ENCODE data around the gene S100PBP.

Gene S100PBP

GRCh38 chr1:32860566-32860965 lies 43.1 kb downstream of the S100PBP start:
- Histone ChIP-seq H3K4me2 (ENCODE audit: low read depth, low read length, poor library complexity, severe bottlenecking) (no peak overlapping the region), H3K36me3 (ENCODE audit: insufficient read depth, low read length) (peaks cover 59% of the 10 kb centered on the region; the same call in 1 of the 2 replicates), H4K20me1 (ENCODE audit: insufficient read depth, low read length, poor library complexity, severe bottlenecking) (no peaks in the 10 kb centered on the region)

DNA sequence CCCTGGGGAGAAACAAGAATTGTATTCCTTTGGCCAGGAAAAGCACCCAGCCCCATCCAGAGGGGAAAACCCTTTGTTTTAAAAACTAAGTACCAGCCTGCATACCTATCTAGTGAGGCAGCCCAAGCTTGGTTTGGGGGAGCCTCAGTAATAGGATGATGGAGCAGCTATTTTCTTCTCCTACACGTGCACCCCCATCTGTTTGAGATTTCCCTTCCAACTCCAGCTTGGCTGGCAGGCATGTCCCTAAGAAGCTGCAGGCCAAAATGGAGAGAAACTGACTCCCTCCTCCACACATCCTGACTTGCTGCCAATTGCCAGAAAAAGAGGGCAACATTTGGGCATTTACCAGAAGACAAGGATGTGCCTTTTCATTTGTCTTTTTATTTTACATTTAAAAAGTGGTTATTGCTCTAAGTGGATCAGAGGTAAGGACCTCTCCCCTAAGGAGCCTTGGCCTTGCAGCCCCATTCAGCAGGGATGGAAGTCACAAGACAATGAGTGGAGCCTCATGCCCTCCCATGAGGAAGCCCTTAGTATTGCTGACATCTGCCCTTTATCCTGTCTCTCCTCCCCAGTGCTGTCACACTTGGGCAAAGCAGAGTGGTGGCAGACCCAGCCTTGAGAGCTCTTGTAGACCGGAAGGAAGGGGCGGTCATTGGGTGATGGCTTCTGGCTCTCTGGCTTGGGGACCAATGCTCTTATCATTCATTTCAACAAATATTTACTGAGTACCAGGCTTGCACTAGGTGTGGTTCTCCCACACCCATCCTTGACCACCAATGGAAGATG lies 44.6 kb downstream of the S100PBP start:
- H3K9me2 ChIP-seq (replicated peaks; ENCODE audit: low read depth, low read length), result no peaks in the 10 kb centered on the region
- H2AFZ ChIP-seq (ENCODE audit: low read length), result no peak overlapping the region
- H3K4me1 ChIP-seq (ENCODE audit: insufficient read depth, low read length, poor library complexity, severe bottlenecking), result no peaks in the 10 kb centered on the region
- no peak overlapping the region for H3K4me2 ChIP-seq (ENCODE audit: low read depth, low read length, poor library complexity, severe bottlenecking)
- no peaks in the 10 kb centered on the region for H4K20me1 ChIP-seq (ENCODE audit: insufficient read depth, low read length, poor library complexity, severe bottlenecking)
- H3K9ac ChIP-seq (ENCODE audit: low read depth, low read length, poor library complexity, severe bottlenecking), result no peak overlapping the region
- TF ChIP-seq, protein P1, sequence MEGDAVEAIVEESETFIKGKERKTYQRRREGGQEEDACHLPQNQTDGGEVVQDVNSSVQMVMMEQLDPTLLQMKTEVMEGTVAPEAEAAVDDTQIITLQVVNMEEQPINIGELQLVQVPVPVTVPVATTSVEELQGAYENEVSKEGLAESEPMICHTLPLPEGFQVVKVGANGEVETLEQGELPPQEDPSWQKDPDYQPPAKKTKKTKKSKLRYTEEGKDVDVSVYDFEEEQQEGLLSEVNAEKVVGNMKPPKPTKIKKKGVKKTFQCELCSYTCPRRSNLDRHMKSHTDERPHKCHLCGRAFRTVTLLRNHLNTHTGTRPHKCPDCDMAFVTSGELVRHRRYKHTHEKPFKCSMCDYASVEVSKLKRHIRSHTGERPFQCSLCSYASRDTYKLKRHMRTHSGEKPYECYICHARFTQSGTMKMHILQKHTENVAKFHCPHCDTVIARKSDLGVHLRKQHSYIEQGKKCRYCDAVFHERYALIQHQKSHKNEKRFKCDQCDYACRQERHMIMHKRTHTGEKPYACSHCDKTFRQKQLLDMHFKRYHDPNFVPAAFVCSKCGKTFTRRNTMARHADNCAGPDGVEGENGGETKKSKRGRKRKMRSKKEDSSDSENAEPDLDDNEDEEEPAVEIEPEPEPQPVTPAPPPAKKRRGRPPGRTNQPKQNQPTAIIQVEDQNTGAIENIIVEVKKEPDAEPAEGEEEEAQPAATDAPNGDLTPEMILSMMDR (conservative IDR thresholded peaks at IDR 0.05; ENCODE audit: low read length), result no peak
- TF ChIP-seq EZH2phosphoT487 (IDR thresholded peaks at IDR 0.05; ENCODE audit: borderline replicate concordance), result no peak
- H3F3A ChIP-seq (ENCODE audit: low read depth), result no peaks in the 10 kb centered on the region
- no peaks in the 10 kb centered on the region for H3K9me3 ChIP-seq (ENCODE audit: insufficient read depth, low read depth, low read length)
- no peaks in the 10 kb centered on the region for H3K79me2 ChIP-seq (ENCODE audit: insufficient read depth, low read length)
- H3K27me3 ChIP-seq (ENCODE audit: insufficient read depth, low read length, poor library complexity, severe bottlenecking), result no peaks in the 10 kb centered on the region
- H3K4me3 ChIP-seq (ENCODE audit: low read length, poor library complexity, severe bottlenecking), result no peak overlapping the region
- H3K36me3 ChIP-seq (ENCODE audit: insufficient read depth, low read length), result peaks cover 44% of the 10 kb centered on the region; the same call in 1 of the 2 replicates

More at GRCh38 chr1:32860566-32860965, 43.1 kb downstream of the S100PBP start:
- H3K4me3 ChIP-seq (ENCODE audit: low read length, poor library complexity, severe bottlenecking), result no peak overlapping the region
- H3K79me2 ChIP-seq (ENCODE audit: insufficient read depth, low read length), result no peaks in the 10 kb centered on the region
- no peaks in the 10 kb centered on the region for H3K9me3 ChIP-seq (ENCODE audit: insufficient read depth, low read depth, low read length)
- H3K9me2 ChIP-seq (replicated peaks; ENCODE audit: low read depth, low read length), result no peaks in the 10 kb centered on the region
- no peak overlapping the region for H2AFZ ChIP-seq (ENCODE audit: low read length)
- no peaks in the 10 kb centered on the region for H3K4me1 ChIP-seq (ENCODE audit: insufficient read depth, low read length, poor library complexity, severe bottlenecking)
- TF ChIP-seq EZH2phosphoT487 (IDR thresholded peaks at IDR 0.05; ENCODE audit: borderline replicate concordance), result no peak
- TF ChIP-seq, protein P1 (conservative IDR thresholded peaks at IDR 0.05; ENCODE audit: low read length), result no peak
- no peaks in the 10 kb centered on the region for H3K27me3 ChIP-seq (ENCODE audit: insufficient read depth, low read length, poor library complexity, severe bottlenecking)
- no peak overlapping the region for H3K9ac ChIP-seq (ENCODE audit: low read depth, low read length, poor library complexity, severe bottlenecking)
- no peaks in the 10 kb centered on the region for H3F3A ChIP-seq (ENCODE audit: low read depth)

DNA sequence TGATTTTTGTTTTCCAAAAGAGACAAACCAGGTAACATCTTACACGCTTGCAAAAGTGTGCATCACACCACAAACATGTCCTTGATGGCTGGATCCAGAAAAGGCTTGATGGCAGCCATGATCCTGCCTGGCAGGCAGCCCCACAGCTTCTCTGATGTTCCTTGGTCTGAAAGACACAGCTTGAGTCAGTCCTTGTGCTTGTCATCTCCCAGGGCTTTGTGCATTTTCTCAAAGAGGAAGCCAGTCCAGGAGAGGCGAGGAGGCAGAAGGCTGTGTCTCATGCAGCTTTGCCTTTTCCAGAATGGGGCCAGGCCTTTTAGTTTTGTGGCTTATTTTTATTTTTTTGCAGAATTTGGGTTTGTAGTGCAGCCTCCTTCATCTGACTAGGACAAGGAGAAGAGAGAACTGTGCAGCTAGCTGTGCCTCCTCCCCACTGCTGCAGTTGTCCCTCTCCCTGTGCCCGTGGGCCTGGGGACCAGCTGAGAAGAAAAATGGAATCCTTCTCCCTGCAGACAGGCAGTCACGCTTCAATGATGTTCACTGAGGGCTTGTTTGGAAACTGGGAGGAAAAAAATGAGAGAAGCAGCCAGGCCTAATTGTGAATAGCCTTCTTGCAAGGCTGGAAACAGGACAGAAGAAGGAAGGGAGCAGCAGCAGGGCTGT lies 45.9 kb downstream of the S100PBP start:
- no peaks in the 10 kb centered on the region for H3K27me3 ChIP-seq (ENCODE audit: insufficient read depth, low read length, poor library complexity, severe bottlenecking)

More for the DNA sequence above, 45.9 kb downstream of the S100PBP start:
- Histone ChIP-seq H3K4me3 (ENCODE audit: low read length, poor library complexity, severe bottlenecking) (no peak overlapping the region), H3F3A (ENCODE audit: low read depth) (no peaks in the 10 kb centered on the region), H3K9ac (ENCODE audit: low read depth, low read length, poor library complexity, severe bottlenecking) (no peak overlapping the region), H3K79me2 (ENCODE audit: insufficient read depth, low read length) (no peaks in the 10 kb centered on the region), H2AFZ (ENCODE audit: low read length) (no peak overlapping the region), H3K36me3 (ENCODE audit: insufficient read depth, low read length) (peaks cover 33% of the 10 kb centered on the region; the same call in 1 of the 2 replicates), H3K9me2 (replicated peaks; ENCODE audit: low read depth, low read length) (no peaks in the 10 kb centered on the region), H3K4me1 (ENCODE audit: insufficient read depth, low read length, poor library complexity, severe bottlenecking) (no peaks in the 10 kb centered on the region), H3K9me3 (ENCODE audit: insufficient read depth, low read depth, low read length) (no peaks in the 10 kb centered on the region), H4K20me1 (ENCODE audit: insufficient read depth, low read length, poor library complexity, severe bottlenecking) (no peaks in the 10 kb centered on the region), H3K4me2 (ENCODE audit: low read depth, low read length, poor library complexity, severe bottlenecking) (no peak overlapping the region)
- TF ChIP-seq EZH2phosphoT487 (IDR thresholded peaks at IDR 0.05; ENCODE audit: borderline replicate concordance), result no peak
- TF ChIP-seq, protein P1 (conservative IDR thresholded peaks at IDR 0.05; ENCODE audit: low read length), result no peak

All from Loucy (cell line).